Neutrophil (primary cell): ENCODE data around the gene MRPL12.

Experiments
- H3K27ac ChIP-seq: fragments of 200-600 bp; sonication (generic); 2 replicates; pipeline ENCODE4 v1.5.1; 2016; ENCODE audit warnings: mild to moderate bottlenecking, moderate library complexity
- H3K27me3 ChIP-seq: fragments of 200-600 bp; sonication (generic); 2 replicates; pipeline ENCODE4 v1.6.0; 2016; ENCODE audit warnings: mild to moderate bottlenecking
- H3K36me3 ChIP-seq: fragments of 200-600 bp; sonication (generic); 2 replicates; pipeline ENCODE4 v1.5.1; 2017
- H3K4me1 ChIP-seq, 2 experiments: fragments of 200-600 bp in 1 of 2; sonication (generic) in 1 of 2; 1 replicate in 1 of 2; 2 replicates in 1 of 2; pipeline versions ENCODE4 v1.5.1 to v1.6.1; 2013 to 2016; ENCODE audit warnings: low read depth in 1 of 2, low read length in 1 of 2, mild to moderate bottlenecking in 1 of 2, moderate library complexity in 1 of 2; ENCODE audit not compliant: control insufficient read depth in 1 of 2, insufficient read depth in 1 of 2
- H3K4me3 ChIP-seq, 2 experiments: fragments of 200-600 bp in 1 of 2; sonication (generic) in 1 of 2; 1 replicate in 1 of 2; 2 replicates in 1 of 2; pipeline ENCODE4 v1.5.1; 2013 to 2016; ENCODE audit warnings: low read depth in 1 of 2, low read length in 1 of 2, mild to moderate bottlenecking in 1 of 2, moderate library complexity in 1 of 2
- H3K9me3 ChIP-seq: fragments of 200-600 bp; sonication (generic); 2 replicates; pipeline ENCODE4 v1.5.1; 2016
- CTCF ChIP-seq: fragments of 200-600 bp; sonication (generic); IDR thresholded peaks from 2 replicates; pipeline ENCODE4 v1.5.1; 2016; ENCODE audit warnings: antibody characterized with exemption

Gene MRPL12

GRCh38 chr17:81691608-81692007 is 11.6 kb upstream of the MRPL12 start:
- Histone ChIP-seq H3K27me3 (no peaks in the 10 kb centered on the region), H3K4me1 (no peaks in the 10 kb centered on the region), H3K36me3 (peaks cover 100% of the 10 kb centered on the region), H3K9me3 (no peaks in the 10 kb centered on the region), H3K27ac (no peak overlapping the region), H3K4me3 (no peak overlapping the region)
- TF ChIP-seq CTCF = no peak

DNA sequence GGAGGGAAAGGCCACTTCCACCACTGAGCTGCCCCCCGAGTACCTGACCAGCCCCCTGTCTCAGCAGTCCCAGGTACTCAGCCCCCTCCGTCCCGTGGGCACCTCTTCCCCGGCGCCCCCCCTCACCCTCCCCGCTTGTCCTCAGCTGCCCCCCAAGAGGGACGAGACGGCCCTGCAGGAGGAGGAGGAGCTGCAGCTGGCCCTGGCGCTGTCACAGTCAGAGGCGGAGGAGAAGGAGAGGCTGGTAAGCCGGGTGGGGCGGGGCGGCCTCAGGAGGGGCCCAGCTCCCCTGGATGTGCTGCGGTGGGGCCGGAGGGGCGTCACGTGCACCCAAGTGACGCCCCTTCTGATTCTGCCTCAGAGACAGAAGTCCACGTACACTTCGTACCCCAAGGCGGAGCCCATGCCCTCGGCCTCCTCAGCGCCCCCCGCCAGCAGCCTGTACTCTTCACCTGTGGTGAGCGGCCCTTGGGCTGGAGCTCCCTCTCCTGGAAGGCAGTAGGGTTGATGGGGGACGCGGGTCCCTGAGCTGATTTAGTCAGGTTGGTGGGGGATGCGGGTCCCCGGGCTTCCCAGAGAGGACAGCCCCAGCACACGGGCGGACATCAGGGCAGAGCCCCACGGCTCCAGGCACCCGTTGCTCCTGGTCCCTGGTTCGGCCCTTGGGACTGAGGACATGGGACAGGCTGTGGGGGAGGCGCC is 9.5 kb upstream of the MRPL12 start:
- Histone ChIP-seq H3K4me1 (peaks cover 0 to 8% of the 10 kb centered on the region in 2 experiments), H3K36me3 (peaks cover 100% of the 10 kb centered on the region), H3K4me3 (no peak overlapping the region)

GRCh38 chr17:81694810-81695209 is 8.4 kb upstream of the MRPL12 start:
- Histone ChIP-seq H3K27me3 (no peaks in the 10 kb centered on the region), H3K27ac (no peak overlapping the region), H3K36me3 (peaks cover 100% of the 10 kb centered on the region), H3K9me3 (no peaks in the 10 kb centered on the region), H3K4me1 (peaks cover 0 to 8% of the 10 kb centered on the region in 2 experiments), H3K4me3 (no peak overlapping the region)
- no peak for TF ChIP-seq CTCF

More for the DNA sequence above, 9.5 kb upstream of the MRPL12 start:
- no peak for TF ChIP-seq CTCF
- H3K27ac ChIP-seq = no peak overlapping the region
- H3K27me3 ChIP-seq = no peaks in the 10 kb centered on the region
- no peaks in the 10 kb centered on the region for H3K9me3 ChIP-seq

DNA sequence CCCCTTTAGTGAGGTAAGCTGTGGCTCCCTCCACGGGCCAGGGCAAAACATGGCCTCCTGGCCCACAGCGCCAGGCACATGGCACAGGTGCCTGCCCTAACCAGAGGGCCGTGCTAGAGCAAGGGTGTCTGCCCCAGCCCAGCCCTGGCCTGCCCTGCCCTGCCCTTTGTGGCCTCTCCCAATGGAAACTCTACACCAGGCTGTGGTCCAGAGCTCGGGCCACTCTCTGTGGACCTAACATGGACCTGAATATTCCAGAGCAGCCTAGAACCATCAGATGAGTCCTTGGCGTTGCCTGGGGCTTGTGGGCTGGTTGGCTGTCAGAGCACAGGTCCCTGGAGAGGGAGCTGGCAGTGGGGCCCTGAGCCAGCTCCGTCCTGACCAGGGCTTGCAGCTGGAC is 8.0 kb upstream of the MRPL12 start:
- no peak for TF ChIP-seq CTCF
- peaks cover 0 to 8% of the 10 kb centered on the region in 2 experiments for H3K4me1 ChIP-seq
- no peak overlapping the region for H3K27ac ChIP-seq
- no peaks in the 10 kb centered on the region for H3K27me3 ChIP-seq
- peaks cover 99% of the 10 kb centered on the region for H3K36me3 ChIP-seq
- no peak overlapping the region for H3K4me3 ChIP-seq
- no peaks in the 10 kb centered on the region for H3K9me3 ChIP-seq

DNA sequence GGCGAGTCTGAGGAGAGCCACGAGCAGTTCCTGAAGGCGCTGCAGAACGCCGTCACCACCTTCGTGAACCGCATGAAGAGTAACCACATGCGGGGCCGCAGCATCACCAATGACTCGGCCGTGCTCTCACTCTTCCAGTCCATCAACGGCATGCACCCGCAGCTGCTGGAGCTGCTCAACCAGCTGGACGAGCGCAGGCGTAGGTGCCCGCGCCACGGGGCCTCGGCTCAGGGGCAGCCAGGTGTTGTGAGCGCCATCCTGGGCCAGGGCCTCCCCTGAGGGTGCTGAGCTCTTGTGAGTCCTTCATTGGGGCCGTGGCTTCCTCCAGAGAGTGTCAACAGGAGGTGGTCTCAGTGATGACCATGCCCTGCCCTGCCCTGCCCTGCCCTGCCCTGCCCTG is 7.4 kb upstream of the MRPL12 start:
- Histone ChIP-seq H3K4me3 (no peak overlapping the region), H3K4me1 (peaks cover 0 to 8% of the 10 kb centered on the region in 2 experiments), H3K9me3 (no peaks in the 10 kb centered on the region), H3K36me3 (peaks cover 99% of the 10 kb centered on the region), H3K27ac (no peak overlapping the region), H3K27me3 (no peaks in the 10 kb centered on the region)
- no peak for TF ChIP-seq CTCF
